PC-3 (cell line): ENCODE data around the gene TANK.

Source experiments
- EZH2 ChIP-seq: fragments of 300-600 bp; sonication (generic); IDR thresholded peaks from one replicate; pipeline ENCODE4 v1.6.1; 2017; ENCODE audit warnings: antibody characterized with exemption, mild to moderate bottlenecking, low read length; ENCODE audit not compliant: unreplicated experiment
- TF ChIP-seq, protein P1 (sequence below): fragments of 300-600 bp; sonication (generic); conservative IDR thresholded peaks from 2 replicates; pipeline ENCODE4 v1.5.1; 2017; ENCODE audit warnings: antibody characterized with exemption, low read depth, mild to moderate bottlenecking, low read length

DNA sequence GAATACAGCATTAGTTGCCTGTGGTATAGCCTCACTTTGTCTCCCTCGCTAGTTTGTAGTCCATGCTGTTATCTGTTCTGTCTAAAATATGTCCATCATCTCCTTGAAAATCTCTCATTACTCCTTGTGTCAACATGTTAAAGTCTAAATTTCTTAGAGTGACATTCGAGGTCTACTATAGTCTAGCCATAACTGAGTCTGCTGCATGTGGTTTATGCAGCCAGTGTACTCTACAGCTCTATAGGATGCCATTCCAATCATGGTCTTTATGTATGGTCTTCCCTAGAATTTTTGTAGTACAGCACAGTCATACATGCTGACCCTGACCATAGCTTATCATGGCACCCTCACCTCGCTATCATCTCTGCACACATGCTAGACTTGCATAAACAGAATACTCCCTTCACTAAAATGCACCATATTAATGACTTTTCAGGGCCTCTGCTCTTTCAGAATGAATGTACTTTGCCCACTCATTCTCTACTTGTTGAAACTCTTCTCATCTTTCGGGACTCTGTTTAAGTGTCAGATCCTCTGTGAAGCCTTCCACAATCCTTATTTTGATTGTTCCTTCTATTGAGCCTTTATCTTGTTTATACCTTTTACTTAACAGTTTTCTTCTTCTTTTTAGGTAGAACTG is 12.8 kb downstream of the TANK start:
- TF ChIP-seq, protein P1, sequence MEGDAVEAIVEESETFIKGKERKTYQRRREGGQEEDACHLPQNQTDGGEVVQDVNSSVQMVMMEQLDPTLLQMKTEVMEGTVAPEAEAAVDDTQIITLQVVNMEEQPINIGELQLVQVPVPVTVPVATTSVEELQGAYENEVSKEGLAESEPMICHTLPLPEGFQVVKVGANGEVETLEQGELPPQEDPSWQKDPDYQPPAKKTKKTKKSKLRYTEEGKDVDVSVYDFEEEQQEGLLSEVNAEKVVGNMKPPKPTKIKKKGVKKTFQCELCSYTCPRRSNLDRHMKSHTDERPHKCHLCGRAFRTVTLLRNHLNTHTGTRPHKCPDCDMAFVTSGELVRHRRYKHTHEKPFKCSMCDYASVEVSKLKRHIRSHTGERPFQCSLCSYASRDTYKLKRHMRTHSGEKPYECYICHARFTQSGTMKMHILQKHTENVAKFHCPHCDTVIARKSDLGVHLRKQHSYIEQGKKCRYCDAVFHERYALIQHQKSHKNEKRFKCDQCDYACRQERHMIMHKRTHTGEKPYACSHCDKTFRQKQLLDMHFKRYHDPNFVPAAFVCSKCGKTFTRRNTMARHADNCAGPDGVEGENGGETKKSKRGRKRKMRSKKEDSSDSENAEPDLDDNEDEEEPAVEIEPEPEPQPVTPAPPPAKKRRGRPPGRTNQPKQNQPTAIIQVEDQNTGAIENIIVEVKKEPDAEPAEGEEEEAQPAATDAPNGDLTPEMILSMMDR = no peak
- no peak for TF ChIP-seq EZH2
